ENCODE measurements around the gene GTF2A1.
"Not testable (repeated sequence)": the region's sequence is repeated elsewhere in the genome, so short reads cannot be mapped to it uniquely, and the experiment has no call there.

The GTF2A1 gene

DNA sequence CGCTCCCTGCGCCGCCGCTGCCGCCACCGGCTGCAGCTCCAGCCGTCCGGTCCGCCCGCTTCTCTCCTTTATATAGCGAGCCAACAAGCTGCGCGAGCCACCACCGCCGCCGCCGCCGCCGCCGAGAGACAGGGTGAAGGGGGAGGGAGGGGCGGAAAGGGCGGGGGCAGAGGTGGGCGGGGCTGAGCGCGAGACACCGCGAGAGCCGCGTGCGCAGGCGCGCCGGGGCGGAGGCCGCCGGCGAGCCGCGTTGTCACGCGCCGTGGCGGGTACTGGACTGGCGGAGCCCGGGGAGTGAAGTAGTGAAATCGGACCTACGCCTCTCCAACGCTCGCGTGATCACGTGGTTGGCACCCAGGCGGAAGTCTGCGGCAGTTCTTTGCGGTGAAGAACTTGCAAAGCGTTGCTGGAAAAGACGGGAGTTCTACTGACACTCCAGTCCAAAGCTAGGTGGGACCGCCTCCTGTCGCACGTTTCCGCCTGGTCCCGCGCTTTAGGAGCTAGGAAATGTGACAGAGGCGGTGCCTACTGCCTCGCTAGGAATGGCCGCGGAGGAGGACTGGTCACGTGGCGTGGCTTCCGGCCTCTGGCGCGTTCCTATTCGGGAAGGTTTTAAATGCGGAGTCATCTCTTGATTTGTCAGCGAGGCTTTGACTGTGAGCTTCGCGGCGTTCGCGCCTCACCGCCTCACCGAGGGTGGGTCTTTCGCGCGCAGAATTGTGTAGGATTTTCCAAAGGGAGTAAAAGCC, at the start of gene GTF2A1:
Gene GTF2A1, minus strand, starts transcription at position 130 of the 749 bp plus-strand sequence. CDS start 441 bp downstream, outside the sequence.
- DNase-seq = peak; percentile 95

DNA sequence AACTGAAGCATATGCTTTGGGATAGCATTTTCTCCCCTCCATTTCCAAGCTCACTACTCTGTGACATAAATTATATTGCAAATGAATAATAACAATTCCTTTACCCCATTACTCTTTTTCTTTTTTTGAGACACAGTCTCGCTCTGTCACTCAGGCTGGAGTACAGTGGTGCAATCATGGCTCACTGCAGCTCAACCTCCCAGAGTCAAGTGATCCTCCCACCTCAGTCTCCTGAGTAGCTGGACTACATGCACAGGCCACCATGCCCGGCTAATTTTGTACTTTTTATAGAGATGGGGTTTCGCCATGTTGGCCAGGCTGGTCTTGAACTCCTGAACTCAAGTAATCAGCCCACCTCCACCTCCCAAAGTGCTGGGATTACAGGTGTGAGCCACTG, 49.2 kb upstream of the GTF2A1 start:
- DNase-seq = no peak

DNA sequence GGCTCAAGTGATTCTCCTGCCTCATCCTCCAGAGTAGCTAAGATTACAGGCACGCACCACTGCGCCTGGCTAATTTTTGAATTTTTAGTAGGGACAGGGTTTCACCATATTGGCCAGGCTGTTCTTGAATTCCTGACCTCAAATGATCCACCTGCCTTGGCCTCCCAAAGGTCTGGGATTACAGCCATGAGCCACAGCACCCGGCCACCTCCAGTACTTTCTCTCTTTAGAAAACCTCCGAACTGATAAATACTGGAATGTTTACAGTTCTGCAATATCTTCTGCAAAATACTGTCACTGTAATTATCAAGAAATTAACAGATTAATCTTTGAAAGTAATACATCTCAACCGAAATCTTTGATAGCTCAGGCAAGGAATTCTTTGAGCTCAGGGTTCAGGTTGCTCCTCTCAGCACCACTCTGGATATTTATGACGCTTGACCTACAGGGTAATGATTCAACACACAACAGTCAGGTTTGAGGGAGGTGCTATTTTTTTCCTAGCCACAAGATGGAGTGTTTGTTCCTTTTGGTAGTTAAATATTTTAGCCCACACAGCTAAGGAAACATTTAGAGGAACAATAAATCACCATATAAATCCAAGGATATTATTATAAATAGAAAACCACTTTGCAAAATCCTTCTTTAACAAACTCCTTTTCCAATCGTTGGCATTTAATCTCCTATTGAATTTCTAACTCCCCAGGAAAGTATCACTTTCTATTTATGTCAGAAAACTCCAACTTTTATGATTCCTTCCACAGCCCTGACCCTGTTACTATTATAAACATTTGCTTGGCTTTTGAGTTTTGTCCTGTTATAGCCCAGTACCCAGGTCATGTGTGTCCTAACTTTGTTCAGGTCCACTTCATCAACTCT, 48.6 kb upstream of the GTF2A1 start:
- DNase-seq = no peak

DNA sequence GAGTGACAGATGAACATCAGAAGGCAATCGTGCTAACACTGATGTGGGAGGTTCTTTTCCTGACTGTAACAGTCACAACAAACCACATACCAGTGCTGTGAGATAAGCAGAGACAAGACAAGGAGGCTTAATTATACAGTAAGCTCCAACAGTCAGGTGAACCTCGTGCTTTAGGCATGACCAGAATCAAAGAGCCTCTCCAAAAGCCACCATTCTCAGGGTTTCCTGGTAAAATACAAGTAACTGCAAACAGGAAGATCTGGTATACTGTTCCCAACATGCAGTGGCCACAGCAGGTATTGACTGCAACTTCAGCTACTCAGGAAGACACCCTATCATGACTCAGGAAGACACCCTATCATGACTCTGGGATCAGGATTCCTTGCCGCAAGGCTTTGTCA, 47.3 kb upstream of the GTF2A1 start:
- DNase-seq = no peak

DNA sequence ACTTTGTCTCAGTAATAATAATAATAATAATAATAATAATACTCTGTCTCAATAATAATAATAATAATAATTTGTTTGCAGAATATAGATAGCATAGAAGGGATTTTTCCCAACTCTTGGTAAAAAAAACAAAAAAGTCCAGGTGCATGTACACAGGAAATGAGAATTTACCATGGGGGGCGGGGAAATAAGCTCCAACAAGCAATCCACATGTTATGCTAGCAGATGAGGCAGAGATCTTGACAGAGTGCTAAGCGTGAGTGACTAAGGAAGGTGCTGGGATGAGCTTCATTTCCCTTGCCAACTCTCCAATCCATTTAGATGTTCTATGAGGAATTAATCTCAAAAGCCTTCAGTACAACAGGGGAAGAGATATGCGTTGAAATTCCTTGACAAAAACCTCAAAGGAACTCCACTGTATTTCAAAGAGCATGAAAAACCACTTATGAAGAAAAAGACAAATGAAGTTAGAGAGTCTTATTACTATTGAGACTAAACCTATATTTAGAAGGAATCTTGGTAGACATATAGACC, 44.9 kb upstream of the GTF2A1 start:
- no peak for DNase-seq

DNA sequence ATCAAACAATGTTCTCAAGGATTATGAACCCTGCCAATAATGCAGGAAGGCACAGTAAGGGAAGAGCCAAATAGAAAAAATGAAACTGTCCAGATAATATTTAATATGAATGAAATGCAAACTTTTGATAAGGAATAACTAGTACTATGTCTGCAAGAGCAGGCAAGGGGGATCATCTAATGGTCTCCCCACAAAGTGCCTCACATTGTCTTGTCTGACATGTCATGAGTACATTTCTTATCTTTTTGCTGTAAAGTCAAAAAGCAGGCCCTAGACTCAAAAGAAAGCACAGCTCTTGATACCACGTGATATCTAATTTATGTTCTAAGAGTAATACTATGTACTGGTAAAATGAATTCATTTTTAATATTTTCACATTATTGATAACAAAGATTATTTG, 43.9 kb upstream of the GTF2A1 start:
- DNase-seq = no peak

DNA sequence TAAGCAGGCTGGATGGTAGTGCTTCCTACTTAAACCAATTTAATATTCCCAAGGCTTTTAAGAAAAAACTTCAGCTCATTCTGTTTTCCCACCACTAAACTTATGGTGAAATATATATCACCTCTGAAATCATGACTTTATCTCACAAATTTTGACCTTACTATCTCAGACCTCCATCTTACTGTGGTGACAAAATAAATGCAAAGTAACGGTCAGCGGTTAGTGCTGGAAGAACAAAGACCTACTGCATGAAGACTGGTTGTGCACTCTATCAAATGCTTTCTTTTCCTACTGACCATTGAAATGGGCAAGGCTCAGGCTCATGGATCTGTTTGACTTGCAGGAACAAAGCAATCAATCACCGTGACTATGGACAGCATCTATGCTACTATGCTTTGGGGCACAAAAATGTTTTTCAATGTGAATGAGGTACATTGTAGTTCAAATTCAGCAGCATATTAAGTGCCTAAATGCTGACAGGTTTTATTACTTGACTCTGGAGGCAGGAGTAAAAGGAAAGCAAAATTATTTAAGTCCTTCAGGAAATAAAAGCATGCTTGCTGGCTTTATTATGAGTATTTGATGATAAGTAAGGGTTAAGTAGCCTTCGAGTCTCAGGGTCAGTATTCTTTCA, 43.1 kb upstream of the GTF2A1 start:
- DNase-seq = no peak

DNA sequence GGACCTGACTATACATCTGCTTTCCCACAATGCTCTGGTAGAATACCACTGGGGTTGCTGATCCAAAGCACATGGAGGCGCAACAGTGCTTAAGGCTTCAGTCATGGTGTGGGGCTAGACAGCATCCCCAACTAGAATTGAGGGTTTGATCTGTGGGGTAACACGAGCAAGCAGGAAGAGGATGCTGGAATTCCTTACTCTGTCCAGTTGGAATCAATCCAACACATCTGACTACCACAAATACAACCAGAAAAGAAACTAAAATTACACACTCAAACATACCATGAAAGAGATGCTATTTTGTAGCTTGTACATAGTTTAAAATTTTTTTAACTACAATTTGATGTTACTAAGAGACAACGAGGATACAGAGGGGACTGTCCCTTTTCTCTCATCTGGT, 40.4 kb upstream of the GTF2A1 start:
- DNase-seq = no peak

DNA sequence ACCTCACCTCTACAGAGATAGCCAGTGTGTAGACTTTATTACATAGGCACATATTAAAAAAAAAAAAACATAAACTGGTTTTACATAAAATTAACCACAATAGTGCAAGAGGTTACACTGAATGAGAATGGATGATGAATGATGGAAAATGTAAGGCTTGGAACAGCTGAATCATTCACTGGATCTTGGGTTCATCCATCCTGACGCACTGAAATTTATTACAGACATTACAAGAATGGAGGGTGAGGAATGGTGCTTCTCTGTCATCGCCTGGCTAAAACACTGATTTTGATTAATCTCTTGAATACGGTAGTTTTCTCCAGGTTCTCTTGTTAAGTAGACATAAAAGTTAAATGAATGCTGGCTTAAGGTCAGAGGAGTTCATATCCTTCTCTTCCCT, 40.0 kb upstream of the GTF2A1 start:
- DNase-seq = no peak

DNA sequence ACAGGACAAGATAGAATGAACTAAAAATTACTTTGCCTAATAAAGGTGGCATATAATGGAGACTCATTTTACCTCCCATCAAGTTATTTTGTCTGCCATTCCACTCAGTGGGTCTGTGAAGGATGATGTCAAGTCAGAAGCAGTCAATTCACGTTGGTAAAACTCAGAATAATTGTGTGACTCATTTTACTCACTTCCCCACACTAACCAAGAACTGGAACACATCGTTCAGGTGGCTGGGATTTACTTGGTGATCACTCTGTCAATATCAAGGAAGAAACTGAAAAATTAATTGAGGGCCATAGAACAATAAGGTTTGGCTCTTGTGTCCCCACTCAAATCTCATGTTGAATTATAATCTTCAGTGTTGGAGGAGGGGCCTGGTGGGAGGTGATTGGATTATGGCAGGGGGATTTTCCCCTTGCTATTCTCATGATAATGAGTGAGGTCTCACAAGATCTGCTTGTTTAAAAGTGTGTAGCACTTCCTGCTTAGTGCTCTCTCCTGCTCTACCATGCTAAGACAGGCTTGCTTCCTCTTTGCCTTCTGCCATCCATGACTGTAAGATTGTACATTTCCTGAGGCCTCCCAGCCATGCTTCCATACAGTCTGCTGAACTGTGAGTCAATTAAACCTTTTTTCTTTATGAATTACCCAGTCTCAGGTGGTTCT, 35.7 kb upstream of the GTF2A1 start:
- no peak for DNase-seq

DNA sequence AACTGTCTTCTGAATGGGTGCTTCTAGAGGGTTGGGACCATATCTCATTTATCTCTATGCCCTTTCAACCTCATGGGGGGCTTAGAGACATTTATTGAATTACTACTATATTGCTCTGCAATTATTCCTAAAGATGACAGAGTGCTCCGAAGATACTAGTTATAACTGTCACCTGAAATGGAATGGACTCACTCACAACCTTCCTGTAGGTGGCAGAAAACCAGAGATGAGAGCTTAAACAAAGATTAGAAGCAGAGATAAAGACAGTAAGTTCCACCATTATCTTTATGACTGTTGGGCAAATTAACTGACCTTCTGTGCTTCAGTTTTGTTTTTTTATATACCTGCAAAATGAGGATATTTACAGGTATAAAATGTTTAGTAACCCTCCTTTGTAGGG, 31.5 kb upstream of the GTF2A1 start:
- DNase-seq = no peak

DNA sequence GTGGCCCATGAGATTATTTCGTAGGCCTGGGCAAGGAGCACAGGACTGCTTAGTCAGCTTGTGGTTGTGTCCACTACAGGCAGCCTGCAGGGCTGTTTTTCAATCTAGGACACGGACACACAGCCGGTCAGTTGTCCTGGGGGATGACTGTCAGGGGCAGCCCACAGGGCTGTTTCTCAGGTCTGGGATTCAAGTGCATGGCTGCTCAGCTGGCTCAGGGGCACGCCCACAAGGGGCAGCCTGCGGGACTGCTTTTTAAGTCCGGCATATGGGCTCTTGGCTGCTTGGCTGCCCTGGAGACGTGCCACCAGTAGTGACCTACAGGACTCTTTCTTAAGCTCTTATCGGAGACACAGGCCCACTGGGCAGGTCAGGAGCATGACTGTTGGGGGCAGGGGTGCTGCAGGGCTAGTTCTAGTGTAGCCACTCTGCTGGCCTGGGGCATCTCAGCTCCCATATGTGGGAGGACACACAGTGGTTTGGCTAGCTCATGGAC, 26.6 kb upstream of the GTF2A1 start:
- DNase-seq = no peak

DNA sequence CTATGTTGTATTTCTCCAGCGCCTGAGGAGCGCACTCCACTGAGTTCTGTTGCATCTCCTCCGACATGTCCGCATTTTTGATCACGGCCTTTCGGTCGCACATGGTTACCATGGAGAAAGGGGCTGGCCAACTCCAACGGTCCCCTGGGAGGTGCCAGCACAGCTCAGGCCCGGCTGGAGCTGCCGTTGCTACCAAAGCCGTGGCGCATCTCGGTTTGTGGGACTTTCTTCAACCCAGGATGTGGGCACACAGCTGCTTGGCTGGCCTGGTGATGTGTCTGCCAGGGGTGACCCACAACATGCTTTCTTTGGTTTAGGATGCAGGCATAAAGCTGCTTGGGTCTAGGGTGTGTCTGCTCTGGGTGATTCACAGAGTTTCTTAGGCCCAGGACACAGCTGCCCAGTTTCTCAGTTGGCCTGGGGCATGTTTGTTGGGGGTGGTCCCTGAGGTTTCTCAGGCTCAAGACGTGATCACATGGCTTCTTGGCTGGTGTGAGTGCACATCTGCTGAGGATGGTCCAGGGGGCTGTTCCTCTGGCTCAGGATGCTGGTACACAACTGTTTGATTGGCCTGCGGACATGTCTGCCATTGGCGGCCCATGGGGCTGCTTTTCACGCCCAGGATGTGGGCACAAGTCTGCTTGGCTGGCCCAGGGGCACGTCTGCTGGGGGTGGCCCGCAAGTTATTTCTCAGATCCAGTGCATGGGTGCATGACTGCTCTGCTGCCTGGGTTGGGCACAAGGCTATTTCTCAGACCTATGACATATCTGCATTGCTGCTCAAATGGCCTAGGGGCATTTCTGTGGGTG, 25.9 kb upstream of the GTF2A1 start:
- no peak for DNase-seq

DNA sequence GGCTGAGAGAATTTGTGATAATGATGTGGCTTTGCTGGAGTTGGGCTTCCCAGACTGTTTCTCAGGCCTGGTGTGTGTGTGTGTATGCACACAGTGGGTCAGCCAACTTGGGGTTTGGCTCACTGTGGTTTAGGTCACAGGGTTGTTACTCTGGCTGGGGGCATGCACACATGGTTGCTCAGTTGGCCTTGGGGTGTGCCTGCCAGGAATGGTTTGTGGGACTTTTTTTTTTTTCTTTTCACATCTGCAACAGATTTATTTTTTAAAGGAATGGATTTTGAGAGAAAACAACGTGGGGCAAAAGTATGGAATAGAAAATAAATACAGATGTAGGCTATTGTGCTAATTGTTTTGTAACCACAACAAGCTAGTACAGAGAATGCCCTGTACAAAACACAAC, 25.0 kb upstream of the GTF2A1 start:
- no peak for DNase-seq

DNA sequence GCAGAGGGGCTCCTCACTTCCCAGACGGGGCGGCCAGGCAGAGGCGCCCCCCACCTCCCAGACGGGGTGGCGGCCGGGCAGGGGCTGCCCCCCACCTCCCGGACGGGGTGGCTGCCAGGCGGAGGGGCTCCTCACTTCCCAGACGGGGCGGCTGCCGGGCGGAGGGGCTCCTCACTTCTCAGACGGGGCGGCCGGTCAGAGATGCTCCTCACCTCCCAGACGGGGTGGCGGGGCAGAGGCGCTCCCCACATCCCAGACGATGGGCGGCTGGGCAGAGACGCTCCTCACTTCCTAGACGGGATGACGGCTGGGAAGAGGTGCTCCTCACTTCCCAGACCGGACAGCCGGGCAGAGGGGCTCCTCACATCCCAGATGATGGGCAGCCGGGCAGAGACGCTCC, 23.7 kb upstream of the GTF2A1 start:
- not testable (repeated sequence) for DNase-seq

DNA sequence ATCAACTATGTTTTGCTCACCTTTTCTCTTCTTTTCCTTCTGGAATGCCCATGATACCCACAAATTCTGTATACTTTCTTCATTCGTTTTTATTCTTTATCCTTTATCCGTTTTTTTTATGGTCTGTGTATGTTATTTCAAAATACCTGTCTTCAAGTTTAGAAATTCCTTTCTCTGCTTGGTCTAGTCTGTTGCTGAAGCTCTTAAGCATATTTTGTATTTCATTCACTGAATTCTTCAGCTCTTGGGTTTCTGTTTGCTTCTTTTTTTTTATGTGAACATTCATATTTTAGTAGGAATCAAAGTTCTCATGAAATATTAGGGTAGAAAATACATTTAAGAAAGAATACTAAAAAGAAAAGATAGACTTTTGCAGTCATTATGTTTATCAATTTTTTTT, 22.7 kb upstream of the GTF2A1 start:
- DNase-seq = no peak

DNA sequence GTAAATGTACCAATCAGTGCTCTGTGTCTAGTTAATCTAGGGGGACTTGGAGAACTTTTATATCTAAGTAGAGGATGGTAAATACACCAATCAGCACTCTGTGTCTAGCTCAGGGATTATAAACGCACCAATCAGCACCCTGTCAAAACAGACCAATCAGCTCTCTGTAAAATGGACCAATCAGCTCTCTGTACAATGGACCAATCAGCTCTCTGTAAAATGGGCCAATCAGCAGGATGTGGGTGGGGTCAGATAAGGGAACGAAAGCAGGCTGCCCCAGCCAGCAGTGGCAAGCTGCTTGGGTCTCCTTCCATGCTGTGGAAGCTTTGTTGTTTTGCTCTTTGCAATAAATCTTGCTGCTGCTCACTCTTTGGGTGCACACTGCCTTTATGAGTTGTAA, 16.1 kb upstream of the GTF2A1 start:
- DNase-seq = not testable (repeated sequence)

DNA sequence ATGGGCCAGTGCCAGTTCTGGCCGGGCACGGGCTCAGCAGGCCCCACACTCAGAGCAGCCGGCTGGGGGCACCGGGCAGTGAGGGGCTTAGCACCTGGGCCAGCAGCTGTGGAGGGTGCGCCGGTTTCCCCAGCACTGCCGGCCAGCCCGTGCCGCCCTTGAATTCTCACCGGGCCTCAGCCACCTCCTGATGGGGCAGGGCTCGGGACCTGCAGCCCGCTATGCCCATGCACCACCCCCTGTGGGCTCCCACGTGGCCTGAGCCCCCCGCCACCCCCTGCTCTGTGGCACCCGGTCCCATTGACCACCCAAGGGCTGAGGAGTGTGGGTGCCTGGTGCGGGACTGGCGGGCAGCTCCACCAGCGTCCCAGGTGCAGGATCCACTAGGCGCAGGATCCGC, 15.4 kb upstream of the GTF2A1 start:
- no peak for DNase-seq

DNA sequence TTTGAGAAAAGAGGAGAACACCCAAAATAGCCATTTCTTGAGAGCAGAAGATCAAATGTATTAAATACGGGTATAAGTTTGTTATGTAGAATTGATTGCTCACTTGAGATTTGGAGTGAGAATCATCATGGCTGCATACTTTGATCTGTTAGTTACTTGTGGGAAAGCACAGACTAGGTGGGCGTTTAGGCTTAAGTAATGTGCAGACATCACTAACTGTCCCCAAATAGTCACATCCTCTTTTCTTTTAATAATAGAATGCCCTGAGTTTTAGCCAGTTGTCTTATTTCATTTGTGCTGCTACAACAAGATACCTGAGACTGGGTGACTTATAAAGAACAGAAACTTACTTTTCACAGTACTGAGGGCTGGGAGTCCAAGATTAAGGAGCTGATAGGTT, 14.3 kb upstream of the GTF2A1 start:
- DNase-seq = no peak

DNA sequence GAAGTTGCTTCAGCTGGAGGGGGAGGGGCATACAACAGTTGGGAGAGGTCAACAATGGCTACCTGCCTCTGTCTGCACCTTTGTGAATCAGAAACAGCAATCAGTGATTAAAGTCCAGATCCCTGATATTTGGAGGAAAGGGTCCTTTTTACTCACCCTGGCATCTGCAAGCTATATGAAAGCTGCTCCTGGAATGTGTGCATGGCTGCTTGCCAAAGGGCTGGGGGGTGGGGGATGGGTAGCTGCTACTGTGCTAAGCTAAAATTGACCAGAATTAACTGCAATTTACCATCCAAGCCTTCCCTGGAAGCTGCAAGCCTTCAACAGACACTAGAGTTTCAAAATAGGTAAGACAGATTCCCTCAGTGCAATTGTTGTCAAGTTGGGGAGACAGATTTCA, 13.5 kb upstream of the GTF2A1 start:
- DNase-seq = no peak

DNA sequence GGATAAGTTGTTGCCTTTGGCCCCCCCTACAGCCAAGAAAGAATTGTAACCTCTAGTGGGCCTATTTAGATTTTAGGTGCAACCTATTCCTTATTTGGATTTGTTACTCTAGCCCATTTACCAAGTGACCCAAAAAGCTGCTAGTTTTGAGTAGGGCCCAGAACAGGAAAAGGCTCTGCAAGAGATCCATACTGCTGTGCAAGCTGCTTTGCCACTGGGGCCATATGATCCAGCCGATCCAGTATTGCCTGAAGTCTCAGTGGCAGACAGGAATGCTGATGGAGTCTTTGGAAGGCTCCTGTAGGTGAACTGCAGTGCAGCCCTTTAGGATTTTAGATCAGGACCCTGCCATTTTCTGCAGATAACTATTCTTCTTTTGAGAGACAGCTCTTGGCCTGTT, 12.9 kb upstream of the GTF2A1 start:
- DNase-seq = no peak

DNA sequence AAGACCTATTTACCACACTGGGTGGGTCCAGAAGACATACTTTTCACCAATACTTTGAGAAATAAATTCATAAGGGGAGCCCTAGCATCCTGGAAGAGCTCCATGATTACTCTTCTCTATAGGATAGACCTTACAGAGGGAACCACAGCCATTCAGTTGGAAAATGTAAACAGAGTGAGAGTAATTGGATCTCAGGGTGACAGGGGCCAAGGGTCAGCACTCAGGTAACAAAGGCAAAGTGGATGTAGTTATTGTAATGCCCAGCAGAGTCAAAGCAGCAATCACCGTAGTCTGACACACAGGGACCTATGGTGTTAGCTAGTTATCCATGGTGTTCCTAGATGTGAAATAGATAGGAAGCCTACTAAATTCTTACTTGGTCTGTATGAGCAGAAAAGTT, 10.8 kb upstream of the GTF2A1 start:
- no peak for DNase-seq
